Caco-2 (cell line): Measurements from ENCODE around the gene TMEM45A. TPM values are rescaled to one million over a fixed set of nuclear protein-coding genes. Genes with fewer than 3 reads are reported as not detected.

ENCODE experiments used
- BruUV-seq: library from RNA; stranded (reverse); fragments of 400-500 nt; replicated peaks from 2 replicates; lab custom pipeline; 2021; lab: Mats Ljungman, UMichigan
- CTCF ChIA-PET: fragments of 300-600 bp; sonication (Branson Sonifier 250); formaldehyde crosslinking; loops from one replicate; lab custom pipeline; 2022; ENCODE audit warnings: antibody characterized with exemption; lab: Charles Lee
- POLR2A ChIA-PET: fragments of 300-600 bp; sonication (Branson Sonifier 250); formaldehyde crosslinking; loops from one replicate; lab custom pipeline; 2022; ENCODE audit warnings: antibody characterized with exemption; lab: Charles Lee
- DNase-seq, 2 experiments: peaks; one replicate each; pipeline versions ENCODE4 v3.0.0 to v3.0.0-alpha.2; 2020 to 2022
- H3K27me3 ChIP-seq: replicated peaks from 2 replicates; pipeline ENCODE4 v1.6.0; 2011; ENCODE audit warnings: low read length; ENCODE audit not compliant: control insufficient read depth, insufficient read depth
- H3K36me3 ChIP-seq: 2 replicates; pipeline ENCODE4 v1.5.1; 2011; ENCODE audit warnings: low read length; ENCODE audit not compliant: control insufficient read depth, insufficient read depth
- H3K4me1 ChIP-seq: fragments of 250-450 bp; sonication (Bioruptor Pico); 2 replicates; pipeline ENCODE4 v1.5.1; 2020; ENCODE audit warnings: mild to moderate bottlenecking
- H3K4me3 ChIP-seq: 2 replicates; pipeline ENCODE4 v1.5.1; 2011; ENCODE audit warnings: low read depth, mild to moderate bottlenecking, control low read depth, low read length
- H3K9me3 ChIP-seq: fragments of 250-450 bp; sonication (Bioruptor Pico); 2 replicates; pipeline ENCODE4 v1.5.1; 2020; ENCODE audit warnings: mild to moderate bottlenecking, moderate library complexity
- H3K27ac Mint-ChIP-seq: one replicate; pipeline ENCODE4 v1.8.0; 2022; ENCODE audit warnings: mixed read lengths; ENCODE audit not compliant: unreplicated experiment
- H3K27me3 Mint-ChIP-seq: one replicate; pipeline ENCODE4 v1.8.0; 2022; ENCODE audit warnings: mixed read lengths; ENCODE audit not compliant: insufficient read depth, unreplicated experiment
- H3K36me3 Mint-ChIP-seq: one replicate; pipeline ENCODE4 v1.8.0; 2022; ENCODE audit warnings: mild to moderate bottlenecking, mixed read lengths; ENCODE audit not compliant: insufficient read depth, unreplicated experiment
- H3K4me1 Mint-ChIP-seq: one replicate; pipeline ENCODE4 v1.8.0; 2022; ENCODE audit warnings: low read depth, mixed read lengths; ENCODE audit not compliant: unreplicated experiment
- H3K4me3 Mint-ChIP-seq: one replicate; pipeline ENCODE4 v1.8.0; 2022; ENCODE audit warnings: mild to moderate bottlenecking, moderate library complexity, mixed read lengths; ENCODE audit not compliant: unreplicated experiment
- H3K9me3 Mint-ChIP-seq: one replicate; pipeline ENCODE4 v1.8.0; 2022; ENCODE audit warnings: mixed read lengths; ENCODE audit not compliant: unreplicated experiment
- intact Hi-C: fragments of 100-400 bp; cut with micrococcal nuclease; formaldehyde crosslinking; loops from one replicate; pipeline ENCODE4 v1.10.0; 2022; ENCODE audit not compliant: unreplicated experiment
- total RNA-seq: library from RNA; stranded (reverse); gene quantifications from 2 replicates; pipeline ENCODE4 v1.2.3, GENCODE V29; 2022
- TF ChIP-seq, protein P1 (sequence below), 2 experiments: fragments of 200-600 bp in 1 of 2; IDR thresholded peaks; 1 replicate in 1 of 2; 2 replicates in 1 of 2; pipeline versions ENCODE4 v1.5.1 to v1.8.0; 2011 to 2022; ENCODE audit warnings: antibody characterized with exemption in 1 of 2, control low read depth in 1 of 2, inconsistent platforms in 1 of 2, low read depth in 1 of 2, low read length in 1 of 2, mild to moderate bottlenecking in 1 of 2, moderate library complexity in 1 of 2; ENCODE audit not compliant: insufficient read depth in 1 of 2, severe bottlenecking in 1 of 2, unreplicated experiment in 1 of 2

Gene TMEM45A
- total RNA-seq, 1 experiment from 2014 or later, result 5.6 TPM

DNA sequence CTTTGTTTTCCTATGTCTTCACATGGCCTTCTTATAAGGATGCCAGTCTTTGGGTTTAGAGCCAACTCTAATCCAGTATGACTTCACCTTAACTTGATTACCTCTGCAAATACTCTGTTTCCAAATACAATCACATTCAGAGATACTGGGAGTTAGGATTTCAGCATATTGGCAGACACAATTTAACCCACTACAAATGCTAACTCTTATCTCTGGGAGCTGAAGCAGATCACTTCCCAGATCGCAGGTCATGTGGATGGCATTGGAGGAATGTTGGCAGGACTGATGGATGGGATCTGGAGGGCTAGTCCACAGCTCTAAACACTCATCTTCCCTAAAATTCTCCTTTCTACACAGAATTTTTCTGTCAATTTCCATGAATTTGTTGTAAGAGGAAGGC, 70.8 kb downstream of the TMEM45A start:
- ChIA-PET CTCF (interaction anchor here (0.7 kb wide), 1 partner anchor 100 kb away, joined by 3 read pairs; no protein-coding TSS in a partner anchor), POLR2A (no interaction called here)
- Histone ChIP-seq H3K27me3 (no peaks in the 10 kb centered on the region), H3K4me3 (no peak overlapping the region), H3K4me1 (no peaks in the 10 kb centered on the region), H3K9me3 (no peaks in the 10 kb centered on the region), H3K36me3 (no peaks in the 10 kb centered on the region)
- DNase-seq, result no peak
- H3K4me1 Mint-ChIP-seq, result no peaks in the 10 kb centered on the region
- TF ChIP-seq, protein P1, sequence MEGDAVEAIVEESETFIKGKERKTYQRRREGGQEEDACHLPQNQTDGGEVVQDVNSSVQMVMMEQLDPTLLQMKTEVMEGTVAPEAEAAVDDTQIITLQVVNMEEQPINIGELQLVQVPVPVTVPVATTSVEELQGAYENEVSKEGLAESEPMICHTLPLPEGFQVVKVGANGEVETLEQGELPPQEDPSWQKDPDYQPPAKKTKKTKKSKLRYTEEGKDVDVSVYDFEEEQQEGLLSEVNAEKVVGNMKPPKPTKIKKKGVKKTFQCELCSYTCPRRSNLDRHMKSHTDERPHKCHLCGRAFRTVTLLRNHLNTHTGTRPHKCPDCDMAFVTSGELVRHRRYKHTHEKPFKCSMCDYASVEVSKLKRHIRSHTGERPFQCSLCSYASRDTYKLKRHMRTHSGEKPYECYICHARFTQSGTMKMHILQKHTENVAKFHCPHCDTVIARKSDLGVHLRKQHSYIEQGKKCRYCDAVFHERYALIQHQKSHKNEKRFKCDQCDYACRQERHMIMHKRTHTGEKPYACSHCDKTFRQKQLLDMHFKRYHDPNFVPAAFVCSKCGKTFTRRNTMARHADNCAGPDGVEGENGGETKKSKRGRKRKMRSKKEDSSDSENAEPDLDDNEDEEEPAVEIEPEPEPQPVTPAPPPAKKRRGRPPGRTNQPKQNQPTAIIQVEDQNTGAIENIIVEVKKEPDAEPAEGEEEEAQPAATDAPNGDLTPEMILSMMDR (IDR thresholded peaks at IDR 0.05; ENCODE audit: insufficient read depth in 1 of 2, low read depth in 1 of 2, low read length in 1 of 2, severe bottlenecking in 1 of 2, unreplicated experiment in 1 of 2), result no peak
- no TSS peak for BruUV-seq
- no peaks in the 10 kb centered on the region for H3K27me3 Mint-ChIP-seq
- no peaks in the 10 kb centered on the region for H3K36me3 Mint-ChIP-seq
- H3K9me3 Mint-ChIP-seq, result no peaks in the 10 kb centered on the region
- H3K4me3 Mint-ChIP-seq, result no peak overlapping the region
- H3K27ac Mint-ChIP-seq, result no peak overlapping the region
- intact Hi-C loops, result no loop called here

DNA sequence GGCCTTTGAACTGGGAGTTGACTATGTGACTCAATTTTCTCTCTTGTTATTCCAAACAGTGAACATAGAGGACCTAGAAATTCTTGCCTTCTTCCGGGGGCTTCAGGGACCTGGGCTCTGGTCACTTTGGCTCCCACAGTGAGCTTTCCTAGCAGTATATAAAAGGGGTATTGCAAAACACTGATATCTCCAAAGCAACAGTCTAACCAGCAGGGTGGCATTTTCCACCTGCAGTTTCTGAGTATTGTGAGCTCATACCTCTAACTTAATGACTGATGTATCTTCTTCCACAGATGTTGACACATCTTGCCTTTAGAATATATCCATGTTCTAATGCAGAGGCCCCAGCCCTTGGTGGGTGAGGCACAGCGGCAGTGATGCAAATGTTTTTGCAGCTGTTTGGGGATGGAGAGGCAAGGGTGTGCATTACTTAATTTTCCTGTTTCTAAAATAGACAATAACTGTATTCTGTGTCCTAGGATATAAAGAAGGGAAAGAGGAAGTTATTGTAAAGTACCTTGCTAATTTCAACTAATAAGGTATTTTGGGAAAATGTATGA, 71.3 kb downstream of the TMEM45A start:
- no peak for DNase-seq
- H3K27ac Mint-ChIP-seq, result no peak overlapping the region
- intact Hi-C loops, result no loop called here
- Histone ChIP-seq H3K27me3 (no peaks in the 10 kb centered on the region), H3K4me1 (no peaks in the 10 kb centered on the region), H3K9me3 (no peaks in the 10 kb centered on the region), H3K36me3 (no peaks in the 10 kb centered on the region), H3K4me3 (no peak overlapping the region)
- H3K4me3 Mint-ChIP-seq, result no peak overlapping the region
- ChIA-PET CTCF (interaction anchor here (0.7 kb wide), 1 partner anchor 101 kb away, joined by 3 read pairs; no protein-coding TSS in a partner anchor), POLR2A (no interaction called here)
- H3K9me3 Mint-ChIP-seq, result no peaks in the 10 kb centered on the region
- no peaks in the 10 kb centered on the region for H3K4me1 Mint-ChIP-seq
- no peaks in the 10 kb centered on the region for H3K36me3 Mint-ChIP-seq
- BruUV-seq, result no TSS peak
- no peaks in the 10 kb centered on the region for H3K27me3 Mint-ChIP-seq
- TF ChIP-seq, protein P1 (IDR thresholded peaks at IDR 0.05; ENCODE audit: insufficient read depth in 1 of 2, low read depth in 1 of 2, low read length in 1 of 2, severe bottlenecking in 1 of 2, unreplicated experiment in 1 of 2), result no peak

DNA sequence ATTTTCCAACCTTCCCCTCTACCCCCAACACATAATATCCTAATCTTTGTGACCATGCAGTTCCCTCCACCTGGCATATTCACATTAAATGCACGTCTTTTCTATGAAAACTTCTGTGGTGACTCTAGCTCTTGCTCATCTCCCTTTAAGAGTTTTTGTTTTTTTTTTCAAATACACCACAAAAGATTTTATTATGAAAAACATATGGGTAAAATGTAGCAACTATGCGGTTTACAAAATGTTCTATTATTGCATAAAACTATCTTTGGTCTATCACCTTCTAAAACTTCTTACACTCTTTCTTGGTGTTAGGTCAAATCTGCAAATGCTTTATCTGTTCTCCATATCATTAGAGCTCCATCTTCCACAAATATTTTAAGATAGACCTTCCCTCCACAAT, 78.4 kb downstream of the TMEM45A start:
- DNase-seq, result no peak
- Histone ChIP-seq H3K36me3 (no peaks in the 10 kb centered on the region), H3K4me1 (no peaks in the 10 kb centered on the region), H3K9me3 (no peaks in the 10 kb centered on the region), H3K27me3 (no peaks in the 10 kb centered on the region), H3K4me3 (no peak overlapping the region)
- TF ChIP-seq, protein P1 (IDR thresholded peaks at IDR 0.05; ENCODE audit: insufficient read depth in 1 of 2, low read depth in 1 of 2, low read length in 1 of 2, severe bottlenecking in 1 of 2, unreplicated experiment in 1 of 2), result no peak
- Mint-ChIP-seq H3K36me3 (no peaks in the 10 kb centered on the region), H3K27me3 (no peaks in the 10 kb centered on the region), H3K27ac (no peak overlapping the region), H3K4me3 (no peak overlapping the region), H3K9me3 (no peaks in the 10 kb centered on the region), H3K4me1 (no peaks in the 10 kb centered on the region)
- BruUV-seq, result no TSS peak
- POLR2A ChIA-PET, result no interaction called here
- CTCF ChIA-PET, result interaction anchor here (0.7 kb wide), 1 partner anchor 175 kb away, joined by 3 read pairs; no protein-coding TSS in a partner anchor
- intact Hi-C loops, result no loop called here
